GM23248 (cell line): ENCODE results near the gene RAB27B. TPM values are rescaled to one million over a fixed set of nuclear protein-coding genes. Genes with fewer than 3 reads are reported as not detected.
A peak's percentile ranks its signal among the peaks of the same experiment; 100 is the strongest.

Source experiments
- DNase-seq: peaks from one replicate; pipeline ENCODE4 v3.0.0-alpha.2; 2015
- H2AFZ ChIP-seq: fragments of 200-600 bp; sonication (generic); 2 replicates; pipeline ENCODE4 v1.6.1; 2016; ENCODE audit warnings: antibody characterized with exemption
- H3F3A ChIP-seq: fragments of 200-600 bp; sonication (generic); 2 replicates; pipeline ENCODE4 v1.6.1; 2016; ENCODE audit warnings: mild to moderate bottlenecking, antibody characterized with exemption, mixed run types; ENCODE audit not compliant: insufficient read depth
- H3K27ac ChIP-seq: fragments of 200-600 bp; sonication (generic); 2 replicates; pipeline ENCODE4 v1.5.1; 2016; ENCODE audit warnings: mild to moderate bottlenecking
- H3K27me3 ChIP-seq: fragments of 200-600 bp; sonication (generic); replicated peaks from 2 replicates; pipeline ENCODE4 v1.6.1; 2016; ENCODE audit warnings: mild to moderate bottlenecking; ENCODE audit not compliant: insufficient read depth
- H3K36me3 ChIP-seq: fragments of 200-600 bp; sonication (generic); 2 replicates; pipeline ENCODE4 v1.6.1; 2016; ENCODE audit warnings: low read depth, mild to moderate bottlenecking
- H3K4me1 ChIP-seq: fragments of 200-600 bp; sonication (generic); 2 replicates; pipeline ENCODE4 v1.6.1; 2016; ENCODE audit warnings: mild to moderate bottlenecking; ENCODE audit not compliant: insufficient read depth
- H3K4me2 ChIP-seq: fragments of 200-600 bp; sonication (generic); one replicate; pipeline ENCODE4 v1.6.1; 2016; ENCODE audit warnings: mild to moderate bottlenecking; ENCODE audit not compliant: unreplicated experiment
- H3K4me3 ChIP-seq: fragments of 200-600 bp; sonication (generic); 2 replicates; pipeline ENCODE4 v1.5.1; 2016; ENCODE audit warnings: mild to moderate bottlenecking
- H3K79me2 ChIP-seq: fragments of 200-600 bp; sonication (generic); 2 replicates; pipeline ENCODE4 v1.6.1; 2016; ENCODE audit warnings: mild to moderate bottlenecking; ENCODE audit not compliant: insufficient read depth
- H3K9ac ChIP-seq: fragments of 200-600 bp; sonication (generic); 2 replicates; pipeline ENCODE4 v1.6.1; 2016; ENCODE audit warnings: mild to moderate bottlenecking
- H3K9me2 ChIP-seq: fragments of 200-600 bp; sonication (generic); 2 replicates; pipeline ENCODE4 v1.6.1; 2016; ENCODE audit warnings: mixed run types, mild to moderate bottlenecking, moderate library complexity; ENCODE audit not compliant: insufficient read depth
- H3K9me3 ChIP-seq: fragments of 200-600 bp; sonication (generic); one replicate; pipeline ENCODE4 v1.6.1; 2017; ENCODE audit warnings: low read depth
- H4K20me1 ChIP-seq: fragments of 200-600 bp; sonication (generic); 2 replicates; pipeline ENCODE4 v1.6.0; 2016; ENCODE audit not compliant: insufficient read depth
- EZH2 ChIP-seq: fragments of 200-600 bp; sonication (generic); IDR thresholded peaks from 2 replicates; pipeline ENCODE4 v1.6.1; 2018; ENCODE audit warnings: antibody characterized with exemption, mild to moderate bottlenecking; ENCODE audit not compliant: insufficient read depth, poor library complexity, severe bottlenecking
- EZH2phosphoT487 ChIP-seq: fragments of 200-600 bp; sonication (generic); IDR thresholded peaks from 2 replicates; pipeline ENCODE4 v1.6.1; 2018; ENCODE audit warnings: antibody characterized with exemption, moderate library complexity, mild to moderate bottlenecking, low read depth; ENCODE audit not compliant: insufficient read depth
- WGBS, 2 experiments: methylation state at CpG; one replicate each; pipeline ENCODE4 v1.1.6; 2015 to 2017; ENCODE audit warnings: low lambda C conversion rate in 2 of 2, low coverage in 1 of 2; ENCODE audit errors: missing lambda C conversion rate in 2 of 2; 5-methylcytosine and 5-hydroxymethylcytosine counted together
- in situ Hi-C: fragments of 300-500 bp; cut with MboI; formaldehyde crosslinking; loops from 2 replicates; pipeline ENCODE4 v1.15.0; 2020
- polyA plus RNA-seq: library from polyadenylated mRNA; unstranded; fragments of >200 nt; fragmentation: Nextera tagmentation; extraction: Ambion mirVana; gene quantifications from 2 replicates; pipeline ENCODE4 v1.2.1, GENCODE V29; 2016
- total RNA-seq: library from RNA; depleted of rRNA; stranded (reverse); fragments of >200 nt; shearing (Covaris generic); gene quantifications from 2 replicates; pipeline ENCODE4 v1.2.3, GENCODE V29; 2014; rRNA removed

RAB27B gene, protein sequence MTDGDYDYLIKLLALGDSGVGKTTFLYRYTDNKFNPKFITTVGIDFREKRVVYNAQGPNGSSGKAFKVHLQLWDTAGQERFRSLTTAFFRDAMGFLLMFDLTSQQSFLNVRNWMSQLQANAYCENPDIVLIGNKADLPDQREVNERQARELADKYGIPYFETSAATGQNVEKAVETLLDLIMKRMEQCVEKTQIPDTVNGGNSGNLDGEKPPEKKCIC
- total RNA-seq (0.13 and 0.54 TPM in 2 replicates), polyA plus RNA-seq (0.18 and 0.45 TPM in 2 replicates)

DNA sequence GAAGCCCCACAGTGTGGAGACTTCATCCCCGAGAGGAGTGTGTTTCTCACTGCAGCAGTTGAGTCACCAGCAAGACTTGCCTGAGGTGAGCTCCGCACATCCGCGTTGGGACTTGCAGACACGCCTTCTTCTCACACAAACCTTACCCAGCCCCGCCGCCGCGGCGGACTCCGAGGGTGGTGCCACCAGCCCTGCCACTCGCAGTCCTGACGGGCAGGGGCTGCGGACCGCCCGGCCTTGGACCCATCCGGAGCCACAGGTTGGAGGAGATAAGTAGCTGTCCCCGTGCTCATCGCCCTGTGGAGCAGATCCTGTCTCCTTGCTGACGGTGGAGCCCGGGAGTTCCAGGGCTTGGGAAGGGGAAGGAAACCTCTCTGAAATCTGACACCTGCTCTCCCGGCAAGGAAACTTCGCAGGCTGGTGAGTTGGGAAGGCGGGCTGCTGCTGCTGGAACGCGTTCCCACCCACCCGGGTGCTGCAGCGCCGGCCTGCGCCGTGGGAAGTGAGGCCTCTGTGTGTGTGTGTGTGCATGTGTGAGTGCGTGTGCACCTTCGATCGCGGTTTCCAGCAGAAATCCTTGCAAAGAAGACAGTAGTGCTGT, at the start of gene RAB27B:
RAB27B (plus strand) TSS at position 197 of the 601 bp plus-strand sequence. CDS start 49,109 bp downstream, outside the sequence.
- 1 to 2% methylated on average over 32 to 35 of the region's 35 CpGs for WGBS, 2 experiments
- DNase-seq, result peak; percentile 90
- TF ChIP-seq EZH2, result no peak
- TF ChIP-seq EZH2phosphoT487, result no peak
- in situ Hi-C loops, result no loop called here
- Histone ChIP-seq H3F3A (no peaks in the 10 kb centered on the region; the same call in 1 of the 2 replicates), H3K4me1 (peaks cover 7% of the 10 kb centered on the region), H4K20me1 (no peaks in the 10 kb centered on the region), H3K27me3 (no peaks in the 10 kb centered on the region), H3K36me3 (no peaks in the 10 kb centered on the region), H3K27ac (peak within 1 kb of the TSS; percentile 31; the same call in 1 of the 2 replicates), H2AFZ (peak within 1 kb of the TSS; percentile 92), H3K4me2 (peak within 1 kb of the TSS; percentile 89), H3K4me3 (peak within 1 kb of the TSS; percentile 82), H3K9me2 (no peaks in the 10 kb centered on the region), H3K9me3 (no peaks in the 10 kb centered on the region), H3K79me2 (no peaks in the 10 kb centered on the region), H3K9ac (peak within 1 kb of the TSS; percentile 74)

DNA sequence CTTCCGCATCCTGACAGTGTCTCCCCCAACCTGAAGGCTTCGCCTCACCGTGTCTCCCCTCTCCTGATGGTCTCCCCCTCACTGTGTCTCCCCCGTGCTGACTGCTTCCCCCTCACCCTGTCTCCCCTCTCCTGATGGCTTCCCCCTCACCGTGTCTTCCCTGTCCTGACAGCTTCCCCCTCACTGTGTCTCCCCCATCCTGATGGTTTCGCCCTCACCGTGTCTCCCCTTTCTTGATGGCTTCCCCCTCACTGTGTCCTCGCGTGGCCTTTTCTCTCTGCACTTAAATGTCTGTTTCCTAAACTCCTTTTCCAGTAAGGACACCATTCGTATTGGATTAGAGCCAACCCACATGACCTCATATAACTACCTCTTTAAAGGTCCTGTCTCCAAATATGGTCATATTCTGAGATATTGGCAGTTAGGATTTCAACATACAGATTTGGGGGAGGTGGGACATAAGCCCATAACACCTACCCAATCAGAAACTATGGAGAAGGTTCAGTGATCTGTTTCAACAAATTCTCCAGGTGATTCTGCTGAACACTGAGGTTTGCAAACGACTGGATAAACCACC, 47.9 kb upstream of the RAB27B start:
- peaks cover 20% of the 10 kb centered on the region for H3F3A ChIP-seq
- in situ Hi-C loops, result no loop called here
- H3K27me3 ChIP-seq, result no peaks in the 10 kb centered on the region
- no peaks in the 10 kb centered on the region for H3K36me3 ChIP-seq
- no peak for DNase-seq
- H3K9me2 ChIP-seq, result no peaks in the 10 kb centered on the region
- H3K9me3 ChIP-seq, result no peaks in the 10 kb centered on the region
- TF ChIP-seq EZH2phosphoT487 (no peak), EZH2 (no peak)
- no peak overlapping the region for H3K9ac ChIP-seq
- no peaks in the 10 kb centered on the region for H3K79me2 ChIP-seq
- 57 to 73% methylated on average over 6 to 11 of the region's 11 CpGs for WGBS, 2 experiments
- H3K4me1 ChIP-seq, result peaks cover 22% of the 10 kb centered on the region
- no peak overlapping the region for H3K4me3 ChIP-seq
- no peaks in the 10 kb centered on the region for H4K20me1 ChIP-seq
- H3K4me2 ChIP-seq, result no peak overlapping the region
- H2AFZ ChIP-seq, result no peak overlapping the region
- H3K27ac ChIP-seq, result no peak overlapping the region

DNA sequence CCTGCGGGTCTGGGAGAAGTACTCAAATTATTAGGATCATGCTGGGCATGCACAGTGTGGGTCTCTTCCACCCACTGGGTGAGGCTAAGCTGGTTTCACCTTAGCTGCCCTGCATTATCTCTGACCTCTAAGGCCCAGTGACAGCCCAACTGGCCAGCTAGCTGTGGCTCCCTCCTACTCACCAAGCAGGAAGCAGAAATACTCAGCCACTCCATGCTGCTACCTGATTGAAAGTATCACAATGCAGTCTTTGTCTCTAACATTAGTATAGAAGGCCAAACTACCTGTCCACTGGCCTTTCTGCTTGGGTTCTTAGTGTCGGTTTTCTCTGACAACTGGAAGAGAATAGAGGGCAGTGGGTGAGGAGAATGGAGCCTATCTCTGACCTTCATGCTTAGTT, 47.3 kb upstream of the RAB27B start:
- DNase-seq, result no peak
- TF ChIP-seq EZH2phosphoT487 (no peak), EZH2 (no peak)
- in situ Hi-C loops, result no loop called here
- peaks cover 14% of the 10 kb centered on the region for H3F3A ChIP-seq
- H3K27me3 ChIP-seq, result no peaks in the 10 kb centered on the region
- no peak overlapping the region for H3K4me2 ChIP-seq
- H3K79me2 ChIP-seq, result no peaks in the 10 kb centered on the region
- no peak overlapping the region for H3K4me3 ChIP-seq
- no peaks in the 10 kb centered on the region for H3K9me3 ChIP-seq
- no peaks in the 10 kb centered on the region for H4K20me1 ChIP-seq
- no peak overlapping the region for H3K27ac ChIP-seq
- H3K4me1 ChIP-seq, result peaks cover 16% of the 10 kb centered on the region
- H3K9ac ChIP-seq, result no peak overlapping the region
- H3K36me3 ChIP-seq, result no peaks in the 10 kb centered on the region
- WGBS, 2 experiments, result 95% methylated on average over 2 of the region's 2 CpGs
- no peaks in the 10 kb centered on the region for H3K9me2 ChIP-seq
- H2AFZ ChIP-seq, result no peak overlapping the region

DNA sequence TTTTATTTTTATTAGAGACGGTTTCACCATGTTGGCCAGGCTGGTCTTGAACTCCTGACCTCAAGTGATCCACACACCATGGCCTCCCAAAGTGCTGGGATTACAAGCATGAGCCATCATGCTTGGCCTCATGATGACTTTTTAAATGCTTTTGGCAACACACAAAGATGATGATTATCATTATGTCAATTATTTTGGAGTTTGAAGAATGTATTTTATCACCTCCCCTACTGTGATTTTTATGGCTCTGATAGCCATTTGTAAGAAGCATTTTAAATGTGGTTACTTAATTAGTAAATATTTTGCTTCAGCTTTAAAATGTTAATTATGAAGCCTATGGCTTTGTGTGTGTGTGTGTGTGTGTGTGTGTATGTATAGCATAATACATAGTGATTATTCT, 45.1 kb upstream of the RAB27B start:
- no peak for TF ChIP-seq EZH2phosphoT487
- no peak for TF ChIP-seq EZH2
- H2AFZ ChIP-seq, result no peak overlapping the region
- WGBS, 2 experiments, result 88 to 91% methylated on average over 1 of the region's 1 CpG

More for the DNA sequence above, 45.1 kb upstream of the RAB27B start:
- H3K9me2 ChIP-seq, result no peaks in the 10 kb centered on the region
- in situ Hi-C loops, result no loop called here
- no peak overlapping the region for H3K4me3 ChIP-seq
- H3K9me3 ChIP-seq, result no peaks in the 10 kb centered on the region
- H3K79me2 ChIP-seq, result no peaks in the 10 kb centered on the region
- no peaks in the 10 kb centered on the region for H3K27me3 ChIP-seq
- no peak overlapping the region for H3K4me2 ChIP-seq
- no peaks in the 10 kb centered on the region for H3K36me3 ChIP-seq
- no peak overlapping the region for H3K9ac ChIP-seq
- no peak overlapping the region for H3K27ac ChIP-seq
- peaks cover 13% of the 10 kb centered on the region; the same call in 1 of the 2 replicates for H3F3A ChIP-seq
- no peaks in the 10 kb centered on the region for H4K20me1 ChIP-seq
- DNase-seq, result no peak
- H3K4me1 ChIP-seq, result peaks cover 14% of the 10 kb centered on the region
